Esophagus (tissue), 2 donors: ENCODE results near the gene MAIP1. TPM values are rescaled to one million over a fixed set of nuclear protein-coding genes. Genes with fewer than 3 reads are reported as not detected.
"Not testable (repeated sequence)": the region's sequence is repeated elsewhere in the genome, so short reads cannot be mapped to it uniquely, and the experiment has no call there.

ENCODE experiments used
- H3K27ac ChIP-seq, 2 donors: one replicate each; pipeline ENCODE4 v1.5.1; 2013; ENCODE audit warnings: low read depth in 2 of 2, mild to moderate bottlenecking in 2 of 2, inconsistent platforms in 1 of 2, low read length in 1 of 2, moderate library complexity in 1 of 2
- H3K27me3 ChIP-seq, 2 donors: one replicate each; pipeline ENCODE4 v1.6.1; 2013; ENCODE audit warnings: low read length in 2 of 2, control low read depth in 1 of 2, mild to moderate bottlenecking in 1 of 2; ENCODE audit not compliant: insufficient read depth in 2 of 2, control insufficient read depth in 1 of 2
- H3K36me3 ChIP-seq, 2 donors: one replicate each; pipeline ENCODE4 v1.6.1; 2013; ENCODE audit warnings: low read length in 1 of 2; ENCODE audit not compliant: control insufficient read depth in 2 of 2, insufficient read depth in 2 of 2
- H3K4me1 ChIP-seq, 2 donors: one replicate each; pipeline ENCODE4 v1.6.1; 2013; ENCODE audit warnings: low read length in 1 of 2; ENCODE audit not compliant: control insufficient read depth in 2 of 2, insufficient read depth in 2 of 2
- H3K4me3 ChIP-seq, 2 donors: one replicate each; pipeline ENCODE4 v1.5.1; 2013; ENCODE audit warnings: low read length in 2 of 2, mild to moderate bottlenecking in 2 of 2, low read depth in 1 of 2, moderate library complexity in 1 of 2
- H3K9me3 ChIP-seq, 2 donors: one replicate each; pipeline ENCODE4 v1.6.1; 2013; ENCODE audit warnings: mild to moderate bottlenecking in 2 of 2, low read depth in 1 of 2, low read length in 1 of 2, moderate library complexity in 1 of 2; ENCODE audit not compliant: control insufficient read depth in 2 of 2, insufficient read depth in 1 of 2
- WGBS, 2 donors: extraction: QIAGEN DNeasy Blood & Tissue Kit; methylation state at CpG; one replicate each; pipeline ENCODE4 v1.1.7; 2013; 5-methylcytosine and 5-hydroxymethylcytosine counted together
- polyA plus RNA-seq, 2 donors: library from polyadenylated mRNA; stranded (reverse); fragments of 200-250 nt; gene quantifications; one replicate each; pipeline ENCODE4 v1.2.3, GENCODE V29; 2013
- donor health status: healthy with polysubstance abuse.
- donor health status: Bipolar disorder and iron deficiency.

Gene MAIP1
- 10 to 100 TPM in 1 of 2 donors, 1 to 10 TPM in 1; 5.0 to 14.2 TPM for polyA plus RNA-seq

- no peaks in the 10 kb centered on the region for H3K4me1 ChIP-seq
- peak within 1 kb of the TSS; percentile 93 to 98 for H3K27ac ChIP-seq
- H3K4me3 ChIP-seq: peak within 1 kb of the TSS; percentile 93 to 95
- H3K27me3 ChIP-seq: no peaks in the 10 kb centered on the region
- H3K36me3 ChIP-seq: peaks cover 0 to under 1% of the 10 kb centered on the region in 2 donors
- 0 to 1% methylated on average over 56 to 64 of the region's 64 CpGs for WGBS, 2 donors
- H3K9me3 ChIP-seq: no peaks in the 10 kb centered on the region
Observed at GRCh38 chr2:199955339-199956061, at the start of gene MAIP1, which contains the start of gene TYW5. MAIP1 (plus strand) TSS chr2:199955582; CDS start chr2:199955799, 217 bp downstream. TYW5 (minus strand) TSS chr2:199955491; CDS start chr2:199955470, 21 bp downstream.

- WGBS, 2 donors: 74 to 84% methylated on average over 2 of the region's 2 CpGs
- Histone ChIP-seq H3K27ac (no peak overlapping the region), H3K36me3 (no peaks in the 10 kb centered on the region), H3K27me3 (no peaks in the 10 kb centered on the region), H3K4me1 (no peaks in the 10 kb centered on the region), H3K9me3 (no peaks in the 10 kb centered on the region), H3K4me3 (no peak overlapping the region)
Observed at GRCh38 chr2:199907008-199907714, 48.2 kb upstream of the MAIP1 start.

GRCh38 chr2:199910338-199911051, 44.9 kb upstream of the MAIP1 start:
- Histone ChIP-seq H3K9me3 (no peaks in the 10 kb centered on the region), H3K4me3 (peak overlapping the region; percentile 16 to 79), H3K27me3 (no peaks in the 10 kb centered on the region), H3K36me3 (no peaks in the 10 kb centered on the region), H3K4me1 (no peaks in the 10 kb centered on the region), H3K27ac (peak overlapping the region in 1 of 2 donors; percentile 29)
- 43 to 44% methylated on average over 18 of the region's 18 CpGs for WGBS, 2 donors

GRCh38 chr2:199911052-199911876, 44.1 kb upstream of the MAIP1 start, which contains the start of gene C2orf69:
C2orf69 (plus strand) TSS chr2:199911293; CDS start chr2:199911439, 146 bp downstream.
- Histone ChIP-seq H3K27ac (peak within 1 kb of the TSS; percentile 99 to 100), H3K27me3 (no peaks in the 10 kb centered on the region), H3K4me1 (no peaks in the 10 kb centered on the region), H3K9me3 (no peaks in the 10 kb centered on the region), H3K36me3 (no peaks in the 10 kb centered on the region), H3K4me3 (peak within 1 kb of the TSS; percentile 79 to 90)
- WGBS, 2 donors: 0% methylated on average over 85 of the region's 85 CpGs

- Histone ChIP-seq H3K27ac (peak overlapping the region; percentile 99 to 100), H3K4me3 (peak overlapping the region; percentile 79 to 90), H3K9me3 (no peaks in the 10 kb centered on the region), H3K27me3 (no peaks in the 10 kb centered on the region), H3K36me3 (peaks cover 0 to under 1% of the 10 kb centered on the region in 2 donors), H3K4me1 (no peaks in the 10 kb centered on the region)
- 0 to 1% methylated on average over 13 of the region's 13 CpGs for WGBS, 2 donors
Observed at GRCh38 chr2:199911877-199912161, 43.6 kb upstream of the MAIP1 start.

GRCh38 chr2:199912553-199913114, 42.7 kb upstream of the MAIP1 start:
- H3K27ac ChIP-seq, H3K9me3 ChIP-seq, H3K36me3 ChIP-seq, H3K27me3 ChIP-seq, H3K4me1 ChIP-seq: not testable (repeated sequence)
- peak overlapping the region in 1 of 2 donors; percentile 79 for H3K4me3 ChIP-seq
- WGBS, 2 donors: 90 to 95% methylated on average over 12 of the region's 12 CpGs

- peaks cover 0 to 3% of the 10 kb centered on the region in 2 donors for H3K9me3 ChIP-seq
- H3K36me3 ChIP-seq: peaks cover 0 to 2% of the 10 kb centered on the region in 2 donors
- no peak overlapping the region for H3K27ac ChIP-seq
- H3K4me3 ChIP-seq: no peak overlapping the region
- no peaks in the 10 kb centered on the region for H3K4me1 ChIP-seq
- H3K27me3 ChIP-seq: no peaks in the 10 kb centered on the region
- WGBS, 2 donors: 60 to 61% methylated on average over 2 of the region's 2 CpGs
Observed at GRCh38 chr2:199914372-199914958, 40.9 kb upstream of the MAIP1 start.

GRCh38 chr2:199916980-199917379, 38.4 kb upstream of the MAIP1 start:
- no peaks in the 10 kb centered on the region for H3K27me3 ChIP-seq
- H3K4me3 ChIP-seq: no peak overlapping the region
- no peak overlapping the region for H3K27ac ChIP-seq
- no peaks in the 10 kb centered on the region for H3K4me1 ChIP-seq
- H3K9me3 ChIP-seq: peaks cover 0 to 3% of the 10 kb centered on the region in 2 donors
- peaks cover 2% of the 10 kb centered on the region in 2 donors for H3K36me3 ChIP-seq
- 85 to 96% methylated on average over 4 of the region's 4 CpGs for WGBS, 2 donors
